Neutrophil (primary cell): ENCODE measurements around the gene USP22.

Experiments used
- H3K27ac ChIP-seq: fragments of 200-600 bp; sonication (generic); 2 replicates; pipeline ENCODE4 v1.5.1; 2016; ENCODE audit warnings: mild to moderate bottlenecking, moderate library complexity
- H3K27me3 ChIP-seq: fragments of 200-600 bp; sonication (generic); 2 replicates; pipeline ENCODE4 v1.6.0; 2016; ENCODE audit warnings: mild to moderate bottlenecking
- H3K36me3 ChIP-seq: fragments of 200-600 bp; sonication (generic); 2 replicates; pipeline ENCODE4 v1.5.1; 2017
- H3K4me1 ChIP-seq, 2 experiments: fragments of 200-600 bp in 1 of 2; sonication (generic) in 1 of 2; 1 replicate in 1 of 2; 2 replicates in 1 of 2; pipeline versions ENCODE4 v1.5.1 to v1.6.1; 2013 to 2016; ENCODE audit warnings: low read depth in 1 of 2, low read length in 1 of 2, mild to moderate bottlenecking in 1 of 2, moderate library complexity in 1 of 2; ENCODE audit not compliant: control insufficient read depth in 1 of 2, insufficient read depth in 1 of 2
- H3K4me3 ChIP-seq, 2 experiments: fragments of 200-600 bp in 1 of 2; sonication (generic) in 1 of 2; 1 replicate in 1 of 2; 2 replicates in 1 of 2; pipeline ENCODE4 v1.5.1; 2013 to 2016; ENCODE audit warnings: low read depth in 1 of 2, low read length in 1 of 2, mild to moderate bottlenecking in 1 of 2, moderate library complexity in 1 of 2
- H3K9me3 ChIP-seq: fragments of 200-600 bp; sonication (generic); 2 replicates; pipeline ENCODE4 v1.5.1; 2016
- TF ChIP-seq, protein P1 (sequence below): fragments of 200-600 bp; sonication (generic); IDR thresholded peaks from 2 replicates; pipeline ENCODE4 v1.5.1; 2016; ENCODE audit warnings: antibody characterized with exemption

USP22 gene

DNA sequence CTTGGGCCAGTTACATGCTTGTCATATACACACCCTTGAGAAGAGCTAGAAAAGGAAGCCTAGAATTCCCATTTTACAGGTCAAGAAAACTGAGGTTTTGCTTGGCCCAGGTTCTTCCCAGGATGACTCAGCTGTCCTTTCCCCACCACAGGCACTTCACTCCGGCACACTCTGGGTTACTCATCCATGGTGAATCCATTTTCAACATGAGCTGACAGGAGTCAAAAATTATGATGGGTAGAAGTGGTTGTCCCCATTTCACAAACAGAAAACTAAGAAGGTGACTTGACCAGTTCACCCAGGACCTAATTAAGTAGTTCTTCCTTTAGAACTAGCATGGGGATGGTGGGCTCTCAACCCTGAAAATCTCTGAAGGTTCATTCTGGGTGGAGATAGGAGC, 67.2 kb downstream of the USP22 start:
- no peaks in the 10 kb centered on the region for H3K9me3 ChIP-seq
- H3K4me3 ChIP-seq = no peak overlapping the region
- TF ChIP-seq, protein P1, sequence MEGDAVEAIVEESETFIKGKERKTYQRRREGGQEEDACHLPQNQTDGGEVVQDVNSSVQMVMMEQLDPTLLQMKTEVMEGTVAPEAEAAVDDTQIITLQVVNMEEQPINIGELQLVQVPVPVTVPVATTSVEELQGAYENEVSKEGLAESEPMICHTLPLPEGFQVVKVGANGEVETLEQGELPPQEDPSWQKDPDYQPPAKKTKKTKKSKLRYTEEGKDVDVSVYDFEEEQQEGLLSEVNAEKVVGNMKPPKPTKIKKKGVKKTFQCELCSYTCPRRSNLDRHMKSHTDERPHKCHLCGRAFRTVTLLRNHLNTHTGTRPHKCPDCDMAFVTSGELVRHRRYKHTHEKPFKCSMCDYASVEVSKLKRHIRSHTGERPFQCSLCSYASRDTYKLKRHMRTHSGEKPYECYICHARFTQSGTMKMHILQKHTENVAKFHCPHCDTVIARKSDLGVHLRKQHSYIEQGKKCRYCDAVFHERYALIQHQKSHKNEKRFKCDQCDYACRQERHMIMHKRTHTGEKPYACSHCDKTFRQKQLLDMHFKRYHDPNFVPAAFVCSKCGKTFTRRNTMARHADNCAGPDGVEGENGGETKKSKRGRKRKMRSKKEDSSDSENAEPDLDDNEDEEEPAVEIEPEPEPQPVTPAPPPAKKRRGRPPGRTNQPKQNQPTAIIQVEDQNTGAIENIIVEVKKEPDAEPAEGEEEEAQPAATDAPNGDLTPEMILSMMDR = no peak
- no peaks in the 10 kb centered on the region for H3K36me3 ChIP-seq
- no peaks in the 10 kb centered on the region for H3K4me1 ChIP-seq
- peaks cover 22% of the 10 kb centered on the region for H3K27me3 ChIP-seq
- H3K27ac ChIP-seq = no peak overlapping the region

DNA sequence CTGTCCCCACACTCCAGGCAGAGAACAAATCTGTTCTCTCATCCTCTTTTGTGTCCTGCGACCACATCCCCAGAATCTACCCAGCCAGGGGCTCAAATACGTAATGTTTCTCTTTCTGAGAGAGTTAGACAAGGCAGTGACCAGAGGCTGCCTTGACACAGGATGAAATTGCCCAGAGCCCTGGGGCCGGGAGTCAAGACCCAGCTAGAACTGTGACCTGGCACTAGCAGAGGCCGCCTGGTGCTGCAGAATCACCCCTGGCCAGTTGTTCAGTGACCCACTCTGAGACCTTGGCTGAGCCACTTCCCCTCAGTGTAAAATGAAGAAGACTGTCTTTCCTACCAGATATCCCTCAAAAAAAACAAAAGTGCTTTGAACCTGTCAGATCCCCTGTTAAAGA, 72.5 kb downstream of the USP22 start:
- no peak overlapping the region for H3K4me3 ChIP-seq
- H3K27ac ChIP-seq = no peak overlapping the region
- no peaks in the 10 kb centered on the region for H3K36me3 ChIP-seq
- no peaks in the 10 kb centered on the region for H3K27me3 ChIP-seq
- H3K9me3 ChIP-seq = no peaks in the 10 kb centered on the region
- TF ChIP-seq, protein P1 = no peak
- no peaks in the 10 kb centered on the region for H3K4me1 ChIP-seq

DNA sequence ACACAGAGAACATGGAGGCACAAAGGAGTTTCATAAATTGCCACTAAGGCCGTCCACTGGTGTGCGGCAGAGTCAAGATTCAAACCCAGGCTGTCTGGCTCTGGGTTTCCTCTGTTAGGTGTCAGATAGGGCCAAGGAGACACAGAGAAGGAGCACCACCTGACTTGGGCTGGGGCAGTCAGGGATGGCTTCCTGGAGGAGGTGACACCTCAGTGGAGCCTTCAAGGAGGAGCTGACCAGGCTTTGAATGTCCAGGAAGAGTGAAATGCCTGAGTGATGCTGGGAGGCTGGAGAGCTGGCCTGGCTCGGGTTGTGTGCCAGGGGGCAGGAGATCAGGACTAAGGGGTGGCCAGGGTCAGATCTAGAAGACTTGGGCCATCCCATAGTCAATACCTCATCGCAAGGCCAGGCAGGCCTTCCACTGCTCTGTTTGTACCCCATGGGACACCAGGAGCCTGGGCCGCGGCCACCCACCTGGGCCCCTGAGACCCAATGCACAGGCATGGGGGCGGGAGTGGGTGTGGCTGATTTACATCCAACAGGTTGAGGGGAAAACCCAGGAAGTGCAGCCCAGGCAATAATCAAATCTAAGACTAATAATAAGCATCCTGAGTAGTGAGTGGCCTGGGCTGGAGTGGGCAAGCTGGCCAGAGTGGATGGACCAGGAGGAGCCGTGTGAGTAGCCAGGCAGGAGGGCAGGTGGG, 73.7 kb downstream of the USP22 start:
- Histone ChIP-seq H3K36me3 (no peaks in the 10 kb centered on the region), H3K9me3 (no peaks in the 10 kb centered on the region), H3K27ac (no peak overlapping the region), H3K4me1 (no peaks in the 10 kb centered on the region), H3K4me3 (no peak overlapping the region), H3K27me3 (no peaks in the 10 kb centered on the region)
- TF ChIP-seq, protein P1 = no peak

DNA sequence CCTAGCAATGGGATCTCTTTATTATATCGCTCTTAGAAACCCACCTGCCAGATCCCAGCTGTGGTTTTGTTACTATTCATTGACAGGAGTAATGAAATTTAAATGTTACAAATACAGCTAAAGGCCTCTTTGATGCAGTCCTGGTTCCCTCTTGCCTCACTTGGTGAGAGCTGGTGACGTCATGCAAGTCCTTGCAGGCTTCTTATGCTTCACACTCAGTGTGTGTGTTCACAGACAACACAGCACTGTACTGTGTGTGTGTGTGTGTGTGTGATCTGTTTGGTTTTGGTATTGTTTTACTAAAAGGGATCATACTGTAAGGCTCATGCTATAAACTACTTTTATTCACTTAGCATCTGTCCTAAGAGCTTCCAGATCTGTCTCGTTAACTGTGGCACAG, 75.0 kb downstream of the USP22 start:
- Histone ChIP-seq H3K4me3 (no peak overlapping the region), H3K9me3 (no peaks in the 10 kb centered on the region), H3K27ac (no peak overlapping the region), H3K4me1 (no peaks in the 10 kb centered on the region), H3K36me3 (no peaks in the 10 kb centered on the region), H3K27me3 (no peaks in the 10 kb centered on the region)
- TF ChIP-seq, protein P1 = no peak

DNA sequence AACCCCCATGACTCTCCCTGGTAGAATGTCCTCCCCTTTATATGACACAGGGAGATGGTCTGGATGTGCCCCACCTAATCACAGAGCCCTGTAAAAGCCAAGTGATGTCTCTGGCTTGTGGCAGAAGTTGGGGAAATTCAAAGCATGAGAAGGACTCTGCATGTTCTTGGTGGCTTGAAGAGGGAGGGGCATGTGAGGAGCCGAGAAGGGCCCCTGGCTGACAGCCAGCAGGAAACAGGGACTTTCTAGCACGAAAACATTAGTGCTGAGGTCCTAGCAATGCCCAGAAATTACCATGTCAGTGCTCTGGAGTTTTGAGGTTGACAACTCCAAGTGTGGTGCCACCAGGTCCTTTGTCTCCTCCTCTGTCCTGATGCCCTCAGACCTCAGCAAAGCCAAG, 75.9 kb downstream of the USP22 start:
- Histone ChIP-seq H3K4me1 (no peaks in the 10 kb centered on the region), H3K27me3 (no peaks in the 10 kb centered on the region), H3K4me3 (no peak overlapping the region), H3K27ac (no peak overlapping the region), H3K9me3 (no peaks in the 10 kb centered on the region), H3K36me3 (no peaks in the 10 kb centered on the region)
- TF ChIP-seq, protein P1 = no peak

DNA sequence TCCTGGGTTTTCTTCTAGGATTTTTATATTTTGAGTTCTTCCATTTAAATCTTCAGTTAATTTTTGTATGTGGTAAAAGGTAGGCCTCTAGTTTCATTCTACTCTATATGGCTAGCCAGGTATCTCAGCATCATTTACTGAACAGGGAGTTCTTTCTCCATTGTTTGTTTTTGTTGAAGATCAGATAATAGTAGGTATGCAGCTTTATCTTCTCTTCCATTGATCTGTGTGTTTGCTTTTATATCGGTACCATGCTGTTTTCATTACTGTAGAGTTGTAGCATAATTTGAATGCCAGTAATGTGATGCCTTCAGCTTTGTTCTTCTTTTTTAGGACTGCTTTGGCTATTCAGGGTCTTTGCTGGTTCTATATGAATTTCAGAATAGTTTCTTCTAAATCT, 77.3 kb downstream of the USP22 start:
- Histone ChIP-seq H3K9me3 (no peaks in the 10 kb centered on the region), H3K36me3 (no peaks in the 10 kb centered on the region), H3K4me1 (no peaks in the 10 kb centered on the region), H3K4me3 (no peak overlapping the region), H3K27ac (no peak overlapping the region), H3K27me3 (no peaks in the 10 kb centered on the region)
- TF ChIP-seq, protein P1 = no peak
